HEK293 (cell line): ENCODE measurements around the gene LRRC15.

ENCODE experiments used
- KLF9 ChIP-seq: fragments of 450-650 bp; formaldehyde crosslinking; IDR thresholded peaks from 2 replicates; pipeline ENCODE4 v1.5.1; 2016; ENCODE audit warnings: missing biosample characterization, missing genetic modification characterization, low read depth
- ZFP37 ChIP-seq: fragments of 450-650 bp; formaldehyde crosslinking; IDR thresholded peaks from 2 replicates; pipeline ENCODE4 v1.5.1; 2016; ENCODE audit warnings: missing biosample characterization, missing genetic modification characterization
- ZNF274 ChIP-seq, 2 experiments: fragments of 200-500 bp in 1 of 2; fragments of 450-650 bp in 1 of 2; sonication (Bioruptor generic) in 1 of 2; formaldehyde crosslinking in 1 of 2; IDR thresholded peaks; 2 replicates each; pipeline versions ENCODE4 v1.5.1 to v1.6.1; 2014 to 2016; ENCODE audit warnings: borderline replicate concordance in 1 of 2, inconsistent platforms in 1 of 2, low read length in 1 of 2, missing biosample characterization in 1 of 2, missing genetic modification characterization in 1 of 2
- ZNF600 ChIP-seq: fragments of 450-650 bp; formaldehyde crosslinking; IDR thresholded peaks from 2 replicates; pipeline ENCODE4 v1.5.1; 2016; ENCODE audit warnings: missing biosample characterization, missing genetic modification characterization
- ZNF664 ChIP-seq: fragments of 450-650 bp; formaldehyde crosslinking; IDR thresholded peaks from 2 replicates; pipeline ENCODE4 v1.5.1; 2016; ENCODE audit warnings: missing biosample characterization, missing genetic modification characterization
- TF ChIP-seq, protein P1 (sequence below): fragments of 450-650 bp; formaldehyde crosslinking; IDR thresholded peaks from 2 replicates; pipeline ENCODE4 v1.5.1; 2016; ENCODE audit warnings: missing biosample characterization, missing genetic modification characterization
- TF ChIP-seq, protein P2 (sequence below): fragments of 450-650 bp; formaldehyde crosslinking; IDR thresholded peaks from 2 replicates; pipeline ENCODE4 v1.5.1; 2016; ENCODE audit warnings: missing biosample characterization, missing genetic modification characterization, borderline replicate concordance
- TF ChIP-seq, protein P3 (sequence below): fragments of 450-650 bp; formaldehyde crosslinking; IDR thresholded peaks from 2 replicates; pipeline ENCODE4 v1.5.1; 2016; ENCODE audit warnings: missing biosample characterization, missing genetic modification characterization
- TF ChIP-seq, protein P4 (sequence below): fragments of 450-650 bp; formaldehyde crosslinking; IDR thresholded peaks from 2 replicates; pipeline ENCODE4 v1.5.1; 2016; ENCODE audit warnings: missing biosample characterization, missing genetic modification characterization, low read depth

DNA sequence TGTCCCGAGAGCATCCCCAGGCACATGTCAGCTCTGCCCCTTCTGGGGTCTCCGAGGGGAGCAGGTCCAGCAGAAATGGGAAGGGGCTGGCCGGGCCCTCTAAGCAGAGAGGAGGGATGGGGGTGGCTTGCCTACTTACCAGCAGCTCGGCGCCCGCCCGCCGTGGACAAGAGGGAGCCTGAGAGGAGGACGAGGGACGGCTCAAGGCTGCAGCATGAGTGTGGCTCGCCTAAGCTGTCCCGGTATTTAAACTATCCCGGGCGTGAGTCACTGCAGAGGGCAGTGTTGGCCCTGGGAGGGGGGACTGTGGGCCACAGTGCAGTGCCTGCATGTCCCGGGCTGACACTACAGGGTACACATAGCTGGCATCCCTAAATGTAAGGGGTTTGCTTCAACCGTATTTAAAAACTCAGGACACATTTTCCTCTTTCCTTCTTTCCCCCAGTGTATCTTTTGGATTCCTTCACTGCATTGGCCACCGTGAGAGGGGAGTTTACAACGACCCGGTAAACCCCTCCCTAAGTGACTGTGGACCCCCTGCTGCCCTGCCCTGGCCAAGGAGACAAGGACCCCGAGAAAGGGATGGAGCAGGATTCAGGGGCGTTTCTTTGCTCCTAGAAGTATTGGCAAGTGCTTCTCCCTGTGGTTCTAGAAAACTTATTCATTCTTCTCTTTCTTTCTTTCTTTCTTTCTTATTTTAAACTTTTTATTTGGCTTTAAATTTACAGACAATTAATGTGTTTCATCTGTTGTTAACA, at the start of gene LRRC15:
- TF ChIP-seq, protein P1, sequence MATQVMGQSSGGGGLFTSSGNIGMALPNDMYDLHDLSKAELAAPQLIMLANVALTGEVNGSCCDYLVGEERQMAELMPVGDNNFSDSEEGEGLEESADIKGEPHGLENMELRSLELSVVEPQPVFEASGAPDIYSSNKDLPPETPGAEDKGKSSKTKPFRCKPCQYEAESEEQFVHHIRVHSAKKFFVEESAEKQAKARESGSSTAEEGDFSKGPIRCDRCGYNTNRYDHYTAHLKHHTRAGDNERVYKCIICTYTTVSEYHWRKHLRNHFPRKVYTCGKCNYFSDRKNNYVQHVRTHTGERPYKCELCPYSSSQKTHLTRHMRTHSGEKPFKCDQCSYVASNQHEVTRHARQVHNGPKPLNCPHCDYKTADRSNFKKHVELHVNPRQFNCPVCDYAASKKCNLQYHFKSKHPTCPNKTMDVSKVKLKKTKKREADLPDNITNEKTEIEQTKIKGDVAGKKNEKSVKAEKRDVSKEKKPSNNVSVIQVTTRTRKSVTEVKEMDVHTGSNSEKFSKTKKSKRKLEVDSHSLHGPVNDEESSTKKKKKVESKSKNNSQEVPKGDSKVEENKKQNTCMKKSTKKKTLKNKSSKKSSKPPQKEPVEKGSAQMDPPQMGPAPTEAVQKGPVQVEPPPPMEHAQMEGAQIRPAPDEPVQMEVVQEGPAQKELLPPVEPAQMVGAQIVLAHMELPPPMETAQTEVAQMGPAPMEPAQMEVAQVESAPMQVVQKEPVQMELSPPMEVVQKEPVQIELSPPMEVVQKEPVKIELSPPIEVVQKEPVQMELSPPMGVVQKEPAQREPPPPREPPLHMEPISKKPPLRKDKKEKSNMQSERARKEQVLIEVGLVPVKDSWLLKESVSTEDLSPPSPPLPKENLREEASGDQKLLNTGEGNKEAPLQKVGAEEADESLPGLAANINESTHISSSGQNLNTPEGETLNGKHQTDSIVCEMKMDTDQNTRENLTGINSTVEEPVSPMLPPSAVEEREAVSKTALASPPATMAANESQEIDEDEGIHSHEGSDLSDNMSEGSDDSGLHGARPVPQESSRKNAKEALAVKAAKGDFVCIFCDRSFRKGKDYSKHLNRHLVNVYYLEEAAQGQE (tag by site-specific recombination), result no peak
- TF ChIP-seq, protein P2, sequence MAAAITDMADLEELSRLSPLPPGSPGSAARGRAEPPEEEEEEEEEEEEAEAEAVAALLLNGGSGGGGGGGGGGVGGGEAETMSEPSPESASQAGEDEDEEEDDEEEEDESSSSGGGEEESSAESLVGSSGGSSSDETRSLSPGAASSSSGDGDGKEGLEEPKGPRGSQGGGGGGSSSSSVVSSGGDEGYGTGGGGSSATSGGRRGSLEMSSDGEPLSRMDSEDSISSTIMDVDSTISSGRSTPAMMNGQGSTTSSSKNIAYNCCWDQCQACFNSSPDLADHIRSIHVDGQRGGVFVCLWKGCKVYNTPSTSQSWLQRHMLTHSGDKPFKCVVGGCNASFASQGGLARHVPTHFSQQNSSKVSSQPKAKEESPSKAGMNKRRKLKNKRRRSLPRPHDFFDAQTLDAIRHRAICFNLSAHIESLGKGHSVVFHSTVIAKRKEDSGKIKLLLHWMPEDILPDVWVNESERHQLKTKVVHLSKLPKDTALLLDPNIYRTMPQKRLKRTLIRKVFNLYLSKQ (tag by site-specific recombination), result no peak
- TF ChIP-seq, protein P3, sequence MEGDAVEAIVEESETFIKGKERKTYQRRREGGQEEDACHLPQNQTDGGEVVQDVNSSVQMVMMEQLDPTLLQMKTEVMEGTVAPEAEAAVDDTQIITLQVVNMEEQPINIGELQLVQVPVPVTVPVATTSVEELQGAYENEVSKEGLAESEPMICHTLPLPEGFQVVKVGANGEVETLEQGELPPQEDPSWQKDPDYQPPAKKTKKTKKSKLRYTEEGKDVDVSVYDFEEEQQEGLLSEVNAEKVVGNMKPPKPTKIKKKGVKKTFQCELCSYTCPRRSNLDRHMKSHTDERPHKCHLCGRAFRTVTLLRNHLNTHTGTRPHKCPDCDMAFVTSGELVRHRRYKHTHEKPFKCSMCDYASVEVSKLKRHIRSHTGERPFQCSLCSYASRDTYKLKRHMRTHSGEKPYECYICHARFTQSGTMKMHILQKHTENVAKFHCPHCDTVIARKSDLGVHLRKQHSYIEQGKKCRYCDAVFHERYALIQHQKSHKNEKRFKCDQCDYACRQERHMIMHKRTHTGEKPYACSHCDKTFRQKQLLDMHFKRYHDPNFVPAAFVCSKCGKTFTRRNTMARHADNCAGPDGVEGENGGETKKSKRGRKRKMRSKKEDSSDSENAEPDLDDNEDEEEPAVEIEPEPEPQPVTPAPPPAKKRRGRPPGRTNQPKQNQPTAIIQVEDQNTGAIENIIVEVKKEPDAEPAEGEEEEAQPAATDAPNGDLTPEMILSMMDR (tag by site-specific recombination), result no peak
- TF ChIP-seq ZNF600 (tag by site-specific recombination) (peak; percentile 48), ZNF664 (tag by site-specific recombination) (no peak), KLF9 (tag by site-specific recombination) (no peak), ZNF274 (IDR thresholded peaks at IDR 0.05; ENCODE audit: low read length) (no peak), ZNF274 (tag by site-specific recombination; IDR thresholded peaks at IDR 0.05; ENCODE audit: borderline replicate concordance) (no peak), ZFP37 (no peak)
- TF ChIP-seq, protein P4, sequence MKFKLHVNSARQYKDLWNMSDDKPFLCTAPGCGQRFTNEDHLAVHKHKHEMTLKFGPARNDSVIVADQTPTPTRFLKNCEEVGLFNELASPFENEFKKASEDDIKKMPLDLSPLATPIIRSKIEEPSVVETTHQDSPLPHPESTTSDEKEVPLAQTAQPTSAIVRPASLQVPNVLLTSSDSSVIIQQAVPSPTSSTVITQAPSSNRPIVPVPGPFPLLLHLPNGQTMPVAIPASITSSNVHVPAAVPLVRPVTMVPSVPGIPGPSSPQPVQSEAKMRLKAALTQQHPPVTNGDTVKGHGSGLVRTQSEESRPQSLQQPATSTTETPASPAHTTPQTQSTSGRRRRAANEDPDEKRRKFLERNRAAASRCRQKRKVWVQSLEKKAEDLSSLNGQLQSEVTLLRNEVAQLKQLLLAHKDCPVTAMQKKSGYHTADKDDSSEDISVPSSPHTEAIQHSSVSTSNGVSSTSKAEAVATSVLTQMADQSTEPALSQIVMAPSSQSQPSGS (tag by site-specific recombination), result no peak
